Measurements from ENCODE around the gene PAPSS2. TPM values are rescaled to one million over a fixed set of nuclear protein-coding genes. Genes with fewer than 3 reads are reported as not detected.
"Not testable (repeated sequence)": the region's sequence is repeated elsewhere in the genome, so short reads cannot be mapped to it uniquely, and the experiment has no call there.

PAPSS2 gene
- total and polyA plus RNA-seq, 2 experiments from 2014 or later: 2.4 to 6.4 TPM

GRCh38 chr10:87643920-87644319 is 15.8 kb upstream of the PAPSS2 start:
- Histone ChIP-seq H3K36me3 (no peaks in the 10 kb centered on the region), H3K9me3 (ENCODE audit: low read depth) (no peaks in the 10 kb centered on the region), H3K4me1 (ENCODE audit: low read depth) (no peaks in the 10 kb centered on the region), H3K27ac (no peak overlapping the region), H3K4me3 (no peak overlapping the region), H3K27me3 (no peaks in the 10 kb centered on the region)
- no peak for TF ChIP-seq CTCF (IDR thresholded peaks at IDR 0.05; ENCODE audit: low read depth, low read length)
- no peak for DNase-seq (ENCODE audit: low read depth in 1 of 2, low spot score in 1 of 2)

GRCh38 chr10:87644500-87644899 is 15.2 kb upstream of the PAPSS2 start:
- not testable (repeated sequence) for H3K9me3 ChIP-seq (ENCODE audit: low read depth); H3K36me3 ChIP-seq; H3K4me3 ChIP-seq; H3K27me3 ChIP-seq; DNase-seq (ENCODE audit: low read depth in 1 of 2, low spot score in 1 of 2); H3K4me1 ChIP-seq (ENCODE audit: low read depth); H3K27ac ChIP-seq

GRCh38 chr10:87646192-87646909 is 13.3 kb upstream of the PAPSS2 start:
- H3K4me3 ChIP-seq: no peak overlapping the region
- H3K4me1 ChIP-seq (ENCODE audit: low read depth): no peaks in the 10 kb centered on the region
- H3K27me3 ChIP-seq: no peaks in the 10 kb centered on the region
- no peak for DNase-seq (ENCODE audit: low read depth in 1 of 2, low spot score in 1 of 2)
- no peak for TF ChIP-seq CTCF (IDR thresholded peaks at IDR 0.05; ENCODE audit: low read depth, low read length)
- H3K36me3 ChIP-seq: no peaks in the 10 kb centered on the region
- H3K27ac ChIP-seq: no peak overlapping the region
- H3K9me3 ChIP-seq (ENCODE audit: low read depth): no peaks in the 10 kb centered on the region

- H3K4me1 ChIP-seq (ENCODE audit: low read depth): no peaks in the 10 kb centered on the region
- no peak for TF ChIP-seq CTCF (IDR thresholded peaks at IDR 0.05; ENCODE audit: low read depth, low read length)
- H3K27me3 ChIP-seq: no peaks in the 10 kb centered on the region
- DNase-seq (ENCODE audit: low read depth in 1 of 2, low spot score in 1 of 2): no peak
- no peak overlapping the region for H3K27ac ChIP-seq
- no peak overlapping the region for H3K4me3 ChIP-seq
- no peaks in the 10 kb centered on the region for H3K9me3 ChIP-seq (ENCODE audit: low read depth)
- H3K36me3 ChIP-seq: no peaks in the 10 kb centered on the region
These were observed 12.7 kb upstream of the PAPSS2 start for GRCh38 chr10:87646935-87647334.

GRCh38 chr10:87650838-87651589 is 8.7 kb upstream of the PAPSS2 start:
- no peaks in the 10 kb centered on the region for H3K27me3 ChIP-seq
- H3K4me1 ChIP-seq (ENCODE audit: low read depth): no peaks in the 10 kb centered on the region
- no peak overlapping the region for H3K27ac ChIP-seq
- H3K36me3 ChIP-seq: no peaks in the 10 kb centered on the region
- H3K9me3 ChIP-seq (ENCODE audit: low read depth): no peaks in the 10 kb centered on the region
- no peak for TF ChIP-seq CTCF (IDR thresholded peaks at IDR 0.05; ENCODE audit: low read depth, low read length)
- no peak for DNase-seq (ENCODE audit: low read depth in 1 of 2, low spot score in 1 of 2)
- no peak overlapping the region for H3K4me3 ChIP-seq

GRCh38 chr10:87651801-87652200 is 7.9 kb upstream of the PAPSS2 start:
- no peak overlapping the region for H3K27ac ChIP-seq
- no peak for DNase-seq (ENCODE audit: low read depth in 1 of 2, low spot score in 1 of 2)
- H3K4me3 ChIP-seq: no peak overlapping the region

More at GRCh38 chr10:87651801-87652200, 7.9 kb upstream of the PAPSS2 start:
- Histone ChIP-seq H3K9me3 (ENCODE audit: low read depth) (no peaks in the 10 kb centered on the region), H3K4me1 (ENCODE audit: low read depth) (no peaks in the 10 kb centered on the region), H3K36me3 (no peaks in the 10 kb centered on the region), H3K27me3 (no peaks in the 10 kb centered on the region)
- no peak for TF ChIP-seq CTCF (IDR thresholded peaks at IDR 0.05; ENCODE audit: low read depth, low read length)

All from cardiac muscle cell (in vitro differentiated cells and primary cell).